GM19193 (cell line): ENCODE results near the gene ARHGAP42.

ENCODE experiments used
- POLR2A ChIP-seq: IDR thresholded peaks from 4 replicates; pipeline ENCODE4 v1.6.1; 2011; ENCODE audit not compliant: insufficient read depth, insufficient read length; ENCODE audit errors: extremely low read depth

Gene ARHGAP42, protein sequence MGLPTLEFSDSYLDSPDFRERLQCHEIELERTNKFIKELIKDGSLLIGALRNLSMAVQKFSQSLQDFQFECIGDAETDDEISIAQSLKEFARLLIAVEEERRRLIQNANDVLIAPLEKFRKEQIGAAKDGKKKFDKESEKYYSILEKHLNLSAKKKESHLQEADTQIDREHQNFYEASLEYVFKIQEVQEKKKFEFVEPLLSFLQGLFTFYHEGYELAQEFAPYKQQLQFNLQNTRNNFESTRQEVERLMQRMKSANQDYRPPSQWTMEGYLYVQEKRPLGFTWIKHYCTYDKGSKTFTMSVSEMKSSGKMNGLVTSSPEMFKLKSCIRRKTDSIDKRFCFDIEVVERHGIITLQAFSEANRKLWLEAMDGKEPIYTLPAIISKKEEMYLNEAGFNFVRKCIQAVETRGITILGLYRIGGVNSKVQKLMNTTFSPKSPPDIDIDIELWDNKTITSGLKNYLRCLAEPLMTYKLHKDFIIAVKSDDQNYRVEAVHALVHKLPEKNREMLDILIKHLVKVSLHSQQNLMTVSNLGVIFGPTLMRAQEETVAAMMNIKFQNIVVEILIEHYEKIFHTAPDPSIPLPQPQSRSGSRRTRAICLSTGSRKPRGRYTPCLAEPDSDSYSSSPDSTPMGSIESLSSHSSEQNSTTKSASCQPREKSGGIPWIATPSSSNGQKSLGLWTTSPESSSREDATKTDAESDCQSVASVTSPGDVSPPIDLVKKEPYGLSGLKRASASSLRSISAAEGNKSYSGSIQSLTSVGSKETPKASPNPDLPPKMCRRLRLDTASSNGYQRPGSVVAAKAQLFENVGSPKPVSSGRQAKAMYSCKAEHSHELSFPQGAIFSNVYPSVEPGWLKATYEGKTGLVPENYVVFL

GRCh38 chr11:100687054-100687629, at the start of gene ARHGAP42:
Gene ARHGAP42, plus strand, starts transcription at chr11:100687288. Its CDS starts 391 bp downstream, at chr11:100687679.
- peak; percentile 53 for TF ChIP-seq POLR2A

- no peak for TF ChIP-seq POLR2A
Observed at GRCh38 chr11:100637706-100638105, 49.4 kb upstream of the ARHGAP42 start.

DNA sequence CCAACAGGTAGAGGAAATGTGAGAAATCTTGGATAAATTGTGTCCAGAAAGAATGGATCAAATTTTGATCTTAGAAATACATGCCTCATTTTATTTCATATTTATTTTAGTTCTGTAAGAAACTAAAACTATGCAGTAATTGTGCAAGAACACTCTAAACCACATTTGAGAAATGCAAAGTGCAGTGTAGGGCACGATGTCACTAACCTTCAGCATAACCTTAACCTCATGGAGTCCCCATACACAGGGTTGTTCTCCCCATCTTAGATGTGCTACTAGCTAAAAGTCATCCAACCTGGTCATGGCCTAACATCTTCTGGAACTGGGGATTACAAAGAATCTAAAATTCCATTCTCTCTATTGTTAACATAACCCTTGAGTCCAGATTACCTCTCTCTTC, 48.4 kb upstream of the ARHGAP42 start:
- TF ChIP-seq POLR2A = no peak

- no peak for TF ChIP-seq POLR2A
Observed at GRCh38 chr11:100639140-100639539, 47.9 kb upstream of the ARHGAP42 start.

- no peak for TF ChIP-seq POLR2A
Observed at GRCh38 chr11:100640071-100640470, 47.0 kb upstream of the ARHGAP42 start.

GRCh38 chr11:100640646-100641045, 46.4 kb upstream of the ARHGAP42 start:
- TF ChIP-seq POLR2A = no peak

- no peak for TF ChIP-seq POLR2A
Observed at GRCh38 chr11:100641456-100641855, 45.6 kb upstream of the ARHGAP42 start.

DNA sequence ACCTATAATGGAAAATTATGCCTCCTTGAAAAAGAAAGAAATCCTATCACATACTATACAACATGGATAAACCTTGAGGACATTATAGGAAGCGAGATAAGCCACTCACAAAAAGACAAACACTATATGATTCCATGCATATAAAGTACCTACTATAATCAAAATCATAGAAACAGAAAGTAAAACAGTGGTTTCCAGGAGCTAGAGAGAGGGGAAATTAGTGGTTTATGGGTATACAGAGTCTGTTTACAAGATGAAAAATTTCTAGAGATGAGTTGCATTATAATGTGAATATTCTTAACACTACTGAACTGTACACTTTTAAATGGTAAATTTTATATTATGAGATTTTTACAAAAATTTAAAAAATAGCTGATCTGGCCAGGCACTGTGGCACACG, 40.5 kb upstream of the ARHGAP42 start:
- no peak for TF ChIP-seq POLR2A

DNA sequence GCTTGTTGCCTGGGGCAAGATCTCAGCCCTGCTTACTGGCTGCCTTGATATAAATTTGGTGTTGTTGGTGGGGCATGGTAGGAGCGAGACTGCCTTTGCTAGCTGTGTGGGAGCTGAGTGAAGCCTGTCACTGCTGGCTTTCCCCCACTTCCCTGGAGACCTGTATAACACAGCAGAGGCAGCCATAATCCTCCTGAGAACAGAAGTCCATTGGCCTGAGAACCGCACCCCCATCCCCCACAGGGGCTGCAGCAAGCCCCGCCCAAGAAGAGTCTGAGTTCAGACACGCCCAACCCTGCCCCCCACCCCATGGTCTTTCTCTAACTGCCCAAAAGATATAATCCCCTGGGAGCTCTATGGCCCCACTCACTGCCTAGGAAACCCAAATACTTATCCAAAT, 39.2 kb upstream of the ARHGAP42 start:
- no peak for TF ChIP-seq POLR2A

DNA sequence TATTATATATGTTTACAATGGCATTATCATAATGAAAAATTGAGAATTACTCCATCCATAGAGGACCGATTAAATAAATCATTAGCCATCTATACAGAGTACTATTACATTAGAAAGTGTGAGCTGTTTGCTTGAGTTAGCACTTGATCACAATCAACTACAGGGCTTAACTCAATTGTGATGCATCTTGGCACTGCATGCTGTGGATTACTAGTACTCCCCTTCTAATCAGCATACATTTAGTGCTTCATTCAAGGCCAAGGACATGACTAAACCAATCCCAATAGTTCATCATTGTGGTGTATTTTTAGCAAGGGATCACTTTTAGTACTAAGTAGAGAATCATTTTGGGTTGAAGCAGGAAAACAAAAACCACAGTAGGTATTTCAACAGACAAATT, 23.5 kb upstream of the ARHGAP42 start:
- no peak for TF ChIP-seq POLR2A

DNA sequence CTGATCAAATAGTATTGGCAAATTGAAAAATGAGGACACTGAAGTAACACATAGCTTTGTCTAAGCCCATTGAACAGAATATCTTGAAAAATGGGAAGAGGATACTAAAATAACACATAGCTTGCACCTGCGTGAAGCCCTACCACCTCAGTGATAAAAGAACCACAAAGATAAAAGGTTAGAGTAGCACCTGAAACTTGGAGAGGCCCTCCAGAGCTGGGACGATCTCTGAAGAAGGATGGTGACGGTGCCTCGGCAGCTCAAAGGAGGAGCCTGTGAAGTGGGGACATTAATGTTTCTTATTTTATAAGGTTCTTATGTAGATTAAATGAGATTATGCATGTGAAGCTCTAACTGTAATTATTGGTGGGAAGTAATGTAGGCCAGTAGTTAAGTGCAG, 23.1 kb upstream of the ARHGAP42 start:
- no peak for TF ChIP-seq POLR2A

DNA sequence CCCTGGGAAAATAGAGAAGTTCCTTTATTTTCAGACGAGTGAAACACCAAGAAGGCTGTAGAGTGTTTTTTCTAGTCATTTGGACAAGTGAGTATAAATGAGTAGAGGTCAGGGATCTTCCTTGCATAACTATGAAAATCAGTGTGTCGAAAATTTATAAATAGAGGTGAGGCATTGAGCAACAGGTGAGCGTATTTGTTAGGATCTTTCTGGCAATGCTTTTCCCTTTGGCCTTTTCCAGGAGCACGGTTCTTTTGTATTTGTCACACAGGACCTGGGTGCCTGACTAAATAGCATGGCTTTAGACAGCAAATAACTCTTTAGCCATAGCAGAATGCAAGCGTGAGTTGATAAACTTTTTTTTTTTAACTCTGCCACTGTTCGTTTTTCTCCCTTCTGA, 19.6 kb upstream of the ARHGAP42 start:
- TF ChIP-seq POLR2A = no peak

DNA sequence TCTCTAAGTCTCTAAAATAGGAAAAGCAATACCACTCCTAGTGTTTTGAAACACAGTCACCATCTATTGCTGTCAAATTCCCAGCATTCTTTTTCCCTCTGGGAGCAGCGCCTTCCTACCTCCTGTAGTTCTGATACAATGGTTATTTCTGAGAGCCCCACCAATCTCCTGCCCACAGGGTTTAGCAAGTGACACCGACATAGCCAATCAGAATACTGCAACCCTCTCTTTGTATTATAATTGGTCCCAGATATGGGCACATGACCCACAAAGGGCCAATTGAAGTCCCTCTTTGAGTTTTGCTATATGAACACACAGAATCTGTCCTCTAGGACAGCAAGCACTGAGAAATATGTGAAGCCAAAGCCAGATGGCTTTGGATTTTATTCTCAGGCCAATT, 16.9 kb upstream of the ARHGAP42 start:
- TF ChIP-seq POLR2A = no peak

- TF ChIP-seq POLR2A = no peak
Observed at GRCh38 chr11:100671471-100671870, 15.6 kb upstream of the ARHGAP42 start.

DNA sequence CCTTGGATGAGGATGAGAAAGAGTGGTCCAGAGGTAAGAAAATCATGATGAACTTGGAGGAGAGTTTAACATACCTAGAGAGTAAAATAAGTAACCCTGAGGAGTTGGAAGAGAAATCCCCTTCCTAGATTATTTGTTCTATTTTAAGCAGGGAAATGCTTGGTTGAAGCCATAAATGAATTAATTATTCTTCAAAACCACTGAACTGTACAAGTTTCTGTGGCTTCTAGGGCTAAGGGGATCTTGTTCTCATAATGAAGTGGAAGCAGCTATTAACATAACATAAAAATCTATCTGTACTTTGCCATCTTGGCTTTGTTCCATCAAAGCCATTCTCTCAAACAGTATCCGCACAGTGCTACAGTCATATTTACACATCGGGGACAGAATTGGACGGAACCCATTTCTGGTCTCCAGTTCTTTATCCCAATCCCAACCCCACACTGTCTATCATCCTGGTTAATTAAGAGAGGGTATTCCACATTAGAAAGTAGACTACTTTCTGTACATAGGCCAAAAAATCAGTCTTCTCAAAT, 14.5 kb upstream of the ARHGAP42 start:
- TF ChIP-seq POLR2A = no peak

DNA sequence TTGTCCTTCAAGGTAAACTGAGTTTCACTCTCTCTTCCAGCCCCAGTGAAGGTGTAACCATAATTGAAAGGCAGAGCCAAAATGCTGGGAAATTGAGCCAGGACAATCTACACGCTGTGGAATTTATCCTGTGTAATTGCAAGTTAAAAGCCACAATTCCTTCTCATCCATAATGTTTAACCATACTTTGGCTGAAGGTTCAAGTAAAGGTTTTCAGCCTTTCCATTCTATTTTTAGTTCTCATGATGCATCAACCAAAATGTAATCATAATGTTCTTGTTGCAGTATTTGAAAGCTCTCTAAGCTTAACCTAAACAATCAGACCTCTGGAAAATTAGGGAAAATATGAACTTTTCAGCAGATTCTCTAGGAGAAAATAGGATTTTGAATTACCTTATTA, 14.0 kb upstream of the ARHGAP42 start:
- TF ChIP-seq POLR2A = no peak

DNA sequence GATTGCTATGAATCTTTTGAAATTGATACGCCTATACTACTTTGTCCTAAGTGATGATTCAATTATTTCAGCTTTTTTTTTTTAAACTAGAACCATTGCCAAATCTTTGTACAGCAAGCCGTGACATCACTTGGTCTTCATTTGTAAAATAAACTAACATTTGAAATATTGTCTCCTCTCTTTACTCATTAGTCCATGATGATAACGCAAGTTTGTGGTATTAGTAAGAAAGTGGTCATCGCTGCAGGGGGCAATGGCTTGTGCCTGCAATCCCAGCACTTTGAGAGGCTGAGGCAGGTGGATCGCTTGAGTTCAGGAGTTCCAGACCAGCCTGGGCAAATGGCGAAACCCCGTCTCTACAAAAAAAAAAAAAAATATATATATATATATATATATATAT, 12.9 kb upstream of the ARHGAP42 start:
- no peak for TF ChIP-seq POLR2A
